Measurements from ENCODE around the gene PDLIM4.

PDLIM4 gene

DNA sequence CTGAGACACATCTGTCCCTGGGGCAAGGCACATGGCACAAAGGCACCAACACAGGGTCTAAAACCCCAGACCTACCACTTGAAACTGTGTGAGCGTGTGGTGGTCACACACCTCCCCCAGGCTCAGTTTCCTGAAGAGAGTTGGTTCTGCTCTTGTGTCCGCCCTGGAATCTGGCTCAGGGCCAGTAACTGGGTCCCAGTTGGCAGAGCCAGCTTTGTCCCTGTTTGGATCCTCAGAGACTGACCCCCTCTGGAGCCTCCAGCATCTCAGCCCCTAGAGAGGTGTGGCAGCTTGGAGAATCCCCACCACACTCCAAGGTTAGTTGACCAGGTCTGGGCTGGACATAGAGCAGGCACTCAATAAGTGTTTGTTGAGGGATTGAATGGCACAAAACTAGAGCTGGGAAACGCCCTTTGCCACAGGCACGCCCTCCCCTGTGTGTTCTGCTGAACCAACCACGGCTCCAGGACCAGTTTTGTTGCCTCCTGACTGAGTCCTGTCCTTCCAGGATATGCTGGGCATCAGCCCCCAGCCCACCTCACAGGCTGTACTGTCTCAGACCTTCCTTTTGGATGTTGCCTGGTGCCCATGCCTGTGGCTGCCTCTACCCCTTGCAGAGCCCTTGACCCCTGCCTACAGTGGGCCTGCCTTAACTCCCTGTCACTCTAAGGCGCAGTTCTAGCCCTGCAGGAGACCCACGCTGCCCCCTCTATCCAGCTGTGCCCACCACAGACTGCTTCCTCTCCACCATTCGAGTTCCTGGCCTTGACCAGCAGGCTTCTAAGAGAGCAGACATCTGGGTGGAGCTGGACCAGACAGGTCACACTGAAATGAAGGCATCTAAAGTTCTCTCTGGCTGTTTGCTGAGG, 3.8 kb upstream of the PDLIM4 start:
- no peak for DNase-seq (ENCODE audit: low read depth)

DNA sequence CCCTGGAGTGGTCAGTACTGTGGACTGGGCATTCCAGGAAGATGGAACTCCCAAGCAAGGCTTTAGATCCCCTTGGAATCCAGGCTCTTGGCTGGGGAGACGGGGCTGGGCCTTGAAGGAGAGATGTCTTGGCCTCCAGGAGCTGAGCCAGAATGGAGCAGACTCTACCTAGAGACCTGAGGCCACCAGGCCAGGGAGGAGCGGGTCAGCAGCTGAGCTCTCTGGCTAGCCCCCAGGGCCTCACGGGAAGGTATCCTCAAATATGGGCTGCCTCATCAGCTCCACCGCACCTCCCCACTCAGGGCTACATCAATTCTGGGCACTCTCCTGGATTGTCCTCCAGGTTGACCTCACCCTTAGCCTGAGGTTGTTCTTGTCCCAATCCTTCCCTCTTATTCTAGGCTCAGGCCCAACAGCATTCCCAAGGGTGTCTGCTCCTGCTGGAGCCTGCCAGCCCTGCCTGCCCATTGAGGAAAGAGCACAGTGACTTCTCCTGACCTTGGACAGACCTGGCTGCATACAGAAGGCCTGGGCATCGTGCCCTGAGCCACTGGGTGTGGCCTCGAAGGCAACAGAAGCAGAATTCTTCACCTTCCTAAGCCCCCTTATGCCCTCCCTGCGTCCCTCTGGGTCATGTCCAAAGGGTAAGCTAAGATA, 3.0 kb upstream of the PDLIM4 start:
- no peak for DNase-seq (ENCODE audit: low read depth)

DNA sequence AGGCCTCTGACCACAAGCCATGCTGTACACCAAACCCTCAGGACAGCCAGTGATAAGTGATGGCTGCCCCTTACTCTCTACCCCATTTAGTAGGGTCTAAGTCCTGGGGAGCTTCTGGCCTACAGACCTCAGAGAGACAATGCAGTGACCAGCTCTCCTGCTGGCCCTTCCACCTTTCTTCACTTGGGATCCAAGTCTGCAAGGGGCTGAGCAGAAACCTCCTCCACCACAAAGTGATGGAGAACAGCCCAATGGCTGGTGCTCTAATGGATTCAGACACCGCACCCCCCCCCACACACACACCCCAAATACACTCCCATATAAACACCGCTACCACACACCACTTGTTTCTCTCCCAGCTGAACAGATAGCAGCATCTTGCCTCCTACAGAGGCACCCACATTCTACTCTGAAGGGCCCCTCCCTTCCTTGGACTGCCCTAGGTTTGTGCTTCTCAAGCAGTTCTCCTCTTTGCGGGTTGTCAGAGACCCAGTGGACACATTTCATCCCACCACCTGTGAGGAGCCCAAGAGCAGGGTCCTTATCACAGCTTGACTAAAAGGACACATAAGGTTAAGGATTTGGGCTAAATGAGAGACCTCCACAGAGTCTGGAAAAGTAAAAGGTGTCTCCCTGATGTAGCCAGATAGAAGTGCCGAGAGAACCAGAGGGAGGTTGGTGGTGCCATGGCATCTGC, 1.3 kb upstream of the PDLIM4 start:
- no peak for DNase-seq (ENCODE audit: low read depth)

- DNase-seq (ENCODE audit: low read depth): no peak
Measured at GRCh38 chr5:132256783-132257130, 739 bp upstream of the PDLIM4 start.

- peak; percentile 75 for DNase-seq (ENCODE audit: low read depth)
Measured at GRCh38 chr5:132258102-132259068, 889 bp downstream of the PDLIM4 start.

DNA sequence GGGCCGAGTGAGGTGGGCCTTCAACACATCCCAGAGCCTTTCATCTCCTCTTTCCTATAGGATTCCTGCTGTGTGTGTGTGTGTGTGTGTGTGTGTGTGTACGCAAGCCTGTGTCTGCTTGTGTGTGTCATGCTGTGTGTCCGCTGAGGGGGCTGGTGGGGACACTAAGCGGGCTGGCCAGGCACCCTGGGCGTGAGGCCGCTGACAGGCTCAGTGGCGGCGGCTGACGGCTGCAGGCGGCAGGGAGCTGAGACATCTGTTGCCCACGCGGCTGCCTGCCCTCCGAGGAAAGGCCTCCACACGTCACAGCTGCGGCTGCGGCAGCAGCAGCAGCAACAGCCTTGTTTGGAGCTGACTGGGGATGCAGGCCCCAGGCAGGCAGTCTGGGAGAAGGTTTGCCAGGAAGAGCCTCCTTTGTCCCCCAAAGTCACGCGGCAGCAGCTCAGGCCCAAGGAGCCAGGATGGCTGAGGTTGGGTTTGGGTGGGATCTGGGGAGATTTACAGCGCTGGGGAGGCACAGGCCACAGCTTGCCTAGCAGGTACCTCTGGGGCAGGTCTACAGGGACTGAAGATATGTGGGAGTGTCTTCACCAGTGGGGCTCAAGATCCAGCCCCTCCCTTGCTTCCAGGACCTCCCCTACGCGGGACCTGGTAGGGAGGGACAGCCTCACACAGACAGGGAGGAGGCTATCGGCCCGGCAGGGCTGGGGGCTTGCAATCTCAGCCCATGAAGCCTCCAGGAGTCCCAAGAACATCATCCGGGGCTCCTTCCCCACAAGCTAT, 1.8 kb downstream of the PDLIM4 start:
- peak; percentile 91 for DNase-seq (ENCODE audit: low read depth)

- DNase-seq (ENCODE audit: low read depth): peak; percentile 59
Measured at GRCh38 chr5:132260051-132260450, 2.6 kb downstream of the PDLIM4 start.

DNA sequence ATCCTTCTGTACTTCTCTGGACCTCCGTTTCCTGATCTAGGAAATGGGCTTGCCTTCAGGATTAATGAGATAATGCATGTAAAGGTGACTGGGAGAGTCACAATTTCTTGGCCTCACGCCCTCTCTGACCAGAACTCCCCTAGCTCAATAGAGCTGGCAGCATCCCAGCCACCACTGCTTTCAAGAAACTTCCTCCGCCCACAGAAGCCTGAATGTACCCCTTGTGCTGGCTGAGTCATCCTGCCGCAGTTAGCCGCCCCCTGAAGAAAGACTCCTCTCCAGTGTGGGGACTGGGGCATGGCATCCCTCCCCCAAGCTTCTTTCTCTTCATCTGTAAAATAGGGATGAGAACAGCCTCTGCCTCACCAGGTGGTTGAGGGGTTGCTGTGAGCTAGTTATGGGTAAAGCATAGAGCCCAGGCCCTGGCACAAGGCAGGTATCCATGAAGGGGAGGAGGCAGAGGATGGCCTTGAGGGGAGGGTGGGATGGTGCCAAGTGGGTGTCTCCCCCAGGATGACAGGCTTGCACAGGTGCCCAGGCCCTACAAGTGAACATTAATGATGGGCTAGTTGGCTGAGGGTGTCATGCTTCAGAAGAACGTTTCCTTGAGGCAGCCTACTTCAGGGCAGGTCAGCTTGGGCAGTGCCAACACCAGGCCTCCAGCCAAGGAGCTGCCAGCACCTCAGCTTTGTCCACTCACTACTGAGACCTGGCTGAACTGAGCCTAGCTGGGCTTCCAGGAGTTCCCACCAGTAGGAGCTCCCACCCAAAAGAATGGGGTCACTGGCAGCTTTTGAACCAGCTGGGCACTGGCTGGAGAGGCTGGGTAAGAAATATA, 3.4 kb downstream of the PDLIM4 start:
- DNase-seq (ENCODE audit: low read depth): peak; percentile 96

DNA sequence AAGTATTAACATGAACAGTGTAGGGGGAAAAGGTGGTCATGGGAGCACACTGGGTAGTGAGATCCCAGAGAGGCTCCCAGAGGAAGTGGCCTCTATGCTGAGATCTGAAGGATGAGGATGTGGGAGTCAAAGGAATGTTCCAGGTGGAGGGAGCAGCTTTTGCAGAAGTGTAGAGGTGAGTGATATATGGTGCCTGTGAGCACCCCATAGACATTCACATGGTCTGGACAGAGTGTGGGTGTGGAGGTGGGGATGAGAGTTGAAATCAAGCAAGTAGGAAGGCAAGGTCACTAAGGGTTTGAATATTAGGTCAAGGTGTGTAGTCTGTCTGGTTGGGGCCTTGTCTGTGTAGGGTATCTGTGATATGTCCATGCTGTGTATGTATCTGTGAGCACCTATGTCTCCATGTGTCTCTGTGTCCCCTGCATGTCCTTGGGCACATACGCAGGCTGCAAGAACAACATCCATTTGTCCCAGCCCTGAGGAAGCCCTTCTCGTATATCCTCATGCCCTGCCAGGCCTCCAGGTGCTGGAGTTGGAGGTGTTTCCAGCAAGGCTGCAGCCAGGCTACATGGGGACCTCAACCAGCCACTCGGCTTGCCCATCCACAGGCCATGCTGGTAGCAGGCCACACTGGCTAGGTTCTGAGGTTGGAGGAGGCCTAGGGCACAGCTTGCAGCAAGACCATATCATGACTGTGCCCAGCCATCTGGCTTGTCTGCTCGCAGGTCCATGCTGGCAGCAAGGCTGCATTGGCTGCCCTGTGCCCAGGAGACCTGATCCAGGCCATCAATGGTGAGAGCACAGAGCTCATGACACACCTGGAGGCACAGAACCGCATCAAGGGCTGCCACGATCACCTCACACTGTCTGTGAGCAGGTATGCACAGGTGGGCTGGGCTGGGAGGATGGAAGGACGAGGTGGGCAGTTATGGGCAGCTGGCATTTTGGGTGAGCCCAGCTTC, 4.7 kb downstream of the PDLIM4 start:
- no peak for DNase-seq (ENCODE audit: low read depth)

GRCh38 chr5:132262882-132263547, 5.5 kb downstream of the PDLIM4 start:
- DNase-seq (ENCODE audit: low read depth): no peak

DNA sequence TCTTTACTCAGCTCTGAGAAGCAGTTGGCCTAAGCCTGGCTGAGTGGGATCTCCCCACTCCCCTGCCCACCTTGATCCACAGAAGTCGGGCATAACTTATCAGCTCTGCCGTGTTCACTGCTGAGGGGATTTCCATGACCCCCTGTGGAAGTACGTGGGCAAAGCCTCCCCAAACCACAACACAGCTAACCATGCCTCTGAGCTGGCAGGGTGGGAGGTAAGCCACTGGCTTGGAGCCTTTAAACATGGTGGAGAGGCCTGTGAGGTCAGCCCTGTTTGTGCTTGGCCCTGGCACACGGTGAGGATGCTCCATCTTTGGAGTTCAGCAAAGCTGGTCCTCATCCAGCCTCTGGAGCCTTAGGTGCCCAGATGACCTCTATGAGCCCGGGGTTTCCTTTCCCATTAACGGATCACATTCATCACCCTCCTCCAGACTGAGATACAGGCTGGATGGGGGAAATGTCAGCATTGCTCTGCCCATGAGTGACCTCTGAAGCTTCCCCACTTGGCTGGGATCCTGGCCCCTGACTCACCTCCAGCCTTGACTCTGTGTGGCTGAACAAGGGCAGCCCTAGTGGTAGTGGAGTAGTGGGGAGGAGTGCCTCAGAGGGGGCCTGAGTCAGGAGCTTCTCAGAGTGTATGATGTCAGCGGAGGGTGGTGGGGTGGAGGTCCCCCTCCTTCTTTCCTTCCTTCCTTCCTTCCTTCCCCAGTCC, 6.2 kb downstream of the PDLIM4 start:
- DNase-seq (ENCODE audit: low read depth): peak; percentile 97

DNA sequence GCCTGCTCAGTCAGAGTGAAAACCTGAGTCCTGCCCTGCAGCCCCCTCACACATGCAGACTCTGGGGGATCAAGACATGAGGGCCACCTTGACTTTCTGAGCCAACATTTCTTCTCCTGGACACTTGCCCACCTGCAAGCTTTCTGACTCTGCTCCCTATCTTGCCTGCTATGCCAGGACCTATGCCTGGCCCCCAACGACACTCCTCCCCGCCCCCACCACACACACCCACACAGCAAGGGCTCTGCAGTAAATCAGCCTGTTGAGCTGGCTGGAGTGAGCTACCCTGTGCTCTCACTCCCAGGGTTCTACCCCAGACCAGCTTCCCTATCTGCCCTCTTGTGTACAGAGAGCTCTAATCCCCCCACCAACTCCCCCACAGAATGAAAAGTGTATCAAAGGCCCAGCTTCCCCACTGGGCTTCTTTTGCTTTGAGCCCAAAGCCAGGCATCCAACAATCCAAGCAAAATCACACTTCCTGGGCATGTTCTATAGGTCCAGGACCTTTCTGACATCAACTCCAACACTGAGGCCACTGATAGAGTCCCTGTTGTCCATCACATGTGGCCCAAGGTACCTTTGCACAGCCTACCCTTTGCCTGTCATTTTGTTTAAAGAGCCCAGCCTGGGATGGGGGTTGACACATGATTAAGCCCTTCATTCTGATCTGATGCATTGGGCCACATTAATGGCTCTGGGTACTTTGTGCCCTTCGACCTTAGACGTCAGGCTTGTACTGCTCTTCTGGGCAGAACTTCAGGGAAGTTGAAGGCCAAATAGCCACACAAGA, 7.2 kb downstream of the PDLIM4 start:
- DNase-seq (ENCODE audit: low read depth): no peak

DNA sequence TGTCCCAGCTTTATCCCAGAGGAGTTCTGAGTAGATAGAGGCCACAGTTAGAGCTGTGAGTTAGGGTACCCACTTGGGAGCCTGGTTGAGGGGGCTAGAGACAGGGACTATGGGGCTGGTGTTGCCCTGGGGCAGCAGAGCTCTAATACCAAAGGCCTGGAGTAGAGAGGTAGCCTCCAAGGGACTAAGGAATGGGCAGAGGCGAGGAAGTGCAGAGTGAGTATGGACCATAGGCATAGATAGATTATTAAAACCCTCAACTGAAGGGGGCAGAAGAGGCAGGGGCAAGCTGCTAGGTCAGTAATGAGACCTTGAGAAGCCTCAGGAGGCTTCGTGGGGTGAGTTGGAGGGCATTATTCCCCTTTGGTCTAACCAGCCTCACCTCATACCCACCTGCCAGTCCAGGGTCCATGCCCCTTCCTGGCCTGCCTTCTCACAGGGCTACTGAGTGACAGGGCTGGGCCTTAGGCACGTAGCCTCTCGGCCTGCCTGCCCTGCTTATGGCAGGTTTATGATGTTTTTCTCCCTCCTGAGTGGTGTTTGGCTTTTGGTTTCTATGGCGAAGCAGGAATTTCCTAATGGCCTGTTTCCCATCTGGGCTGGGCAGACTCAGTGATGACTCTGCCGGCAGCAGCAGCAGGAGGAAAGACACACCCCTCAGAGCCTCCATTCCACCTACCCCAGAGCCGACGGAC, 8.0 kb downstream of the PDLIM4 start:
- DNase-seq (ENCODE audit: low read depth): peak; percentile 97

DNA sequence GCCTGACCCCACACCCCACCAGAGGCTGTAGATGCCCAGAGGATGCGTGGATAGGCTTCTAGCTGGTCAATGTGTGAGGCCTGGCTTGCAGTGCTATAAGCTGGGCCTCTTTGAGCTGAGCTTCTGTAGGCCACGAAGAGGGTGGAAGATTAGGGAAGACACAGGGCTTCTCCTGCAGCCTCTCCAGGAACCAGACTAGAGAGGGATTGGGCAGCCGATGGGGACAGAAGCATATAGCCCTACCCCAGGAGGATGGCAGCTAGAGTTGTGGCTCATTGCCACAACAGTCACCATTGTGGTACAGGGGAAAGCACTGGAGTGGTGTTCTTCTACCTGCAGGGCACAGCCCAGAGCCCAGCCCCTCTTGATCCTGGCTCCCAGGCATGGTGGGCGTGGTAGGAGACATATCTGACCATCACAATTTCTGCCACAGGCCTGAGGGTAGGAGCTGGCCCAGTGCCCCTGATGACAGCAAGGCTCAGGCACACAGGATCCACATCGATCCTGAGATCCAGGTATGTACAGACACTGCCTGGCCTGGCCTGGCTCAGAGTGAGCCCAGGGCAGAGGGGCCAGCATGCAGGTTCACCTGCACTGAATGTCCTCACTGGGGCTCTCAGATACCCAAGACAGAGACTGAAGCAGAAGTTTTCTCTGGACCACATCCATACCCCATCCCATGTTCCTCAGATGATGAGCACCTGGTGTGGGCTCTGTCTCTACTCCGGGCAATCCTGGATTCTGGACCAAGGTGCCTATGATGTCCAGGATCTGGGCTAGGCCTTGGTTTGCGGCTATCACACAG, 8.7 kb downstream of the PDLIM4 start:
- no peak for DNase-seq (ENCODE audit: low read depth)

- no peak for DNase-seq (ENCODE audit: low read depth)
Measured at GRCh38 chr5:132266836-132267160, 9.3 kb downstream of the PDLIM4 start.
